Measurements from ENCODE around the gene KCTD7.
"Not testable (repeated sequence)": the region's sequence is repeated elsewhere in the genome, so short reads cannot be mapped to it uniquely, and the experiment has no call there.

KCTD7 gene

DNA sequence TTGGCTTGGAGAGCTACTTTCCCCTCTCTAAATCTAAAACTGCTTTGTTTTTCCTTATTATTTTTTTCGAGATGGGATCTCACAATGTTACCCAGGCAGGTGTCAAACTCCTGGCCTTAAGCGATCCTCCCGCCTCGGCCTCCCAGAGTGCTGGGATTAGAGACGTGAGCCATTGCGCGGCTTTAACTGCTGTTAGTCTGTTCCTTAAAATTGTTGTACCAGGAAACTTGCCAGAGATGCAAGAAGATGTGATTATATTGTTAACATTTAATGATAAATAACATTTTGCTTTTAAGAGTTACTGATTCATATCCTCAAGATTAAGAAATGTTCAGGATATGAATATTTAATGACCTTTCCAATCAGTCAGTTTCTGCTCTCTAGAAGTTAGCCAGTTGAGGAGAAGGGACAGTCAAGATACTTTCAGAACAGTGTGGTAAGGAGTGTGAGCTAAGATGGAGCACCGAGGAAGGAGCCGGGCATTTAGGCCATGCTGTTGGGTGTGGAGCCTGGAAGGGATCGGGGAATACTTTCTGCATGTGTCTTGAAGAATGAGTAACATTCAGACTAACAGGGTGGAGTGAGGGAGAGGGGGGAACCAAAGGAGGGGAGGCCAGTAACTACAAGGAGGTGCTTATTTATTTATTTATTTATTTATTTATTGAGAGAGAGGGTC is 54.6 kb downstream of the KCTD7 start:
- not testable (repeated sequence) for DNase-seq

DNA sequence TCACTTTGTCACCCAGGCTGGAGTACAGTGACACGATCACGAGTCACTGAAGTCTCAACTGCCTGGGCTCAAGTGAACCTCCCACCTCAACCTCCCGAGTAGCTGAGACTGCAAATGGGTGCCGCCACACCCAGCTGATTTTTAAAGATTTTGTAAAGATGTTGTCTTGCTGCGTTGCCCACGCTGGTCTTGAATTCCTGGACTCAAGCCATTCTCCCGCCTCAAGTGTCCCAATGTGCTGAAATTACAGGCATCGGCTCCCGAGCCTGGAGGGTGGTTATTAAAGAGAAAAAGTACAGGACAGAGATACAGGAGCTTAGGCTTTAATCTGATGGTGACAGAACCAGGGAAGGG is 55.1 kb downstream of the KCTD7 start:
- no peak for DNase-seq

DNA sequence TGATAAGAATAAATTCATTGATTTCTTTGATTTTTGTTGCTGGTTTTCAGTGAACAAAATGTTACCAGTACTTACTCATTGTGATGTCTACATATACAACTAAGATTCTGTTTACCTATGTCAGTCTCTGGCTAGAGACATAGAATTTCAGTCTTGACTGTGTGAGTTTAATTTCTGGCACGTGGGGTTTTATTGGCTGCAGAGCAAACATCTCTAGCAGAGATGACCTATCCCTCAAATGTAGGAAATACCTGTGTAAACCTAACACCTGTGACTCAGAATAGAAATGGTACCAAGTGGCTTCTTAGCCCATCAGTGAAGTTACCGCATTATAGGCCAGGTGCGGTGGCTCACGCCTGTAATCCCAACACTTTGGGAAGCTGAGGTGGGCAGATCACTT is 57.0 kb downstream of the KCTD7 start:
- not testable (repeated sequence) for DNase-seq

DNA sequence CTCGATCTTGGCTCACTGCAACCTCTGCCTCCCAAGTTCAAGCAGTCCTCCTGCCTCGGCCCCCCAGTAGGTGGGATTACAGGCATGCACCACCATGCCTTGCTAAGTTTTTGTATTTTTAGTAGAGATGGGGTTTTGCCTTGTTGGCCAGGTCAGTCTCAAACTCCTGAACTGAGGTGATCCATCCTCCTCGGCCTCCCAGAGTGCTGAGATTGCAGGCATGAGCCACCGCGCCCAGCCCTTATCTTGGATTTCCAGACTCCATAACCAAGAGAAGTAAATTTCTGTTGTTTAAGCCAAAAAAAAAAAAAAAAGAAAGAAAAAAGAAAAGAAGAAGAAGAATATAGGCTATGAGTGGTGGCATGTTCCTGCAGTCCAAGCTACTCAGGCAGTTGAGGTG is 58.5 kb downstream of the KCTD7 start:
- DNase-seq = no peak

DNA sequence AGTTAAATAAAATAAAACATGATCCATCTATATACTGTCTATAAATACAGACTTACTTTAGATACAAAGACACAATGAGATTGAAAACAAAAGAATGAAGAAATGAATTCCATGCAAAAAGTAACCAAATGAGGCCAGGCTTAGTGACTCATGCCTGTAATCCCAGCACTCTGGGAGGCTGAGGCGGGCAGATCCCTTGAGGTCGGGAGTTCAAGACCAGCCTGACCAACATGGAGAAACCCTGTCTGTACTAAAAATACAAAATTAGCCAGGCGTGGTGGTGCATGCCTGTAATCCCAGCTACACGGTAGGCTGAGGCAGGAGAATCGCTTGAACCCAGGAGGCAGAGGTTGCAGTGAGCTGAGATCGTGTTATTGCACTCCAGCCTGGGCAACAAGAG is 59.0 kb downstream of the KCTD7 start:
- not testable (repeated sequence) for DNase-seq

DNA sequence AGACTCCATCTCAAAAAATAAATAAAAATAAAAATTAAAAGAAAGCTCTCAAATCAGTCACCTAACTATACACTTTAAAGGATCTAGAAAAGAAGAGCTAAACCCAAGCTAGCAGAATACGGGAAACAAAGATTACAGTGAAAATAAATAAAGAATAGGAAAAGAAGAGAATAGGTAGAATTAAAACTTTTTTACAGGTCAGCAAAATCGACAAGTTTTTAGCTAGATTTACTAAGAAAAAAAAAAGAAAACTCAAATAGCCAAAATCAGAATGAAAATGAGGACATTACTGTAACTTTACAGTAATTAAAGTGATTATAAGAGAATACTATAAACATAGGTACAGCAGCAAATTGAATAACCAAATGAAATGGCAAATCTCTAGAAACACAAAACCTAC is 60.4 kb downstream of the KCTD7 start:
- no peak for DNase-seq

DNA sequence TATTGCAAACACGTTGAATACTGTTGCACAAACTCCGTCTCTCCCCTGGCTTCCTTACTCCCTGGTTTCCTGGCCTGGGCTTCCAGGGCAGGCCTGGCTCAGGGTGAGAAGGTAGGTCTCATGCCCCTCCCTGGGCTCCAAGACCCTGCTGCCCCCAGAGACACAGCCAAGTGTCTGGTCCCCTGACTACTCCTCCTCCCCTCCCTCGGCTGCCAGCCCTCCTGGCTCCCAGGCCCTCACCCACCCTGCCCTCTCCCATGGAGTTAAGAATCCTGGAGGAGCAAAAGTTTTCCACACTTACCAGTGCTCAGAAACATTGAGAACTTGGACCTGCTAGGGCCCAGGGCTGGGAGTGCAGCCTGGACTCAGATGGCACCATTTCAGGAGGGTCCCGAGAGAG is 64.7 kb downstream of the KCTD7 start:
- DNase-seq = no peak
